Esophagus muscularis mucosa (tissue), 4 donors: ENCODE measurements around the gene NAA20. TPM values are rescaled to one million over a fixed set of nuclear protein-coding genes. Genes with fewer than 3 reads are reported as not detected.

Experiments used
- DNase-seq: peaks from one replicate; pipeline ENCODE4 v3.0.0-alpha.2; 2017; ENCODE audit errors: extremely low spot score
- H3K27ac ChIP-seq, 4 donors: fragments of 200-600 bp; sonication (generic); replicated peaks in 1 of 4; 1 replicate in 3 of 4; 2 replicates in 1 of 4; pipeline ENCODE4 v1.5.1; 2016 to 2019; ENCODE audit warnings: mild to moderate bottlenecking in 1 of 4
- H3K27me3 ChIP-seq, 4 donors: fragments of 200-600 bp; sonication (generic); one replicate each; pipeline versions ENCODE4 v1.5.1 to v1.6.0; 2016 to 2019
- H3K36me3 ChIP-seq, 4 donors: fragments of 200-600 bp; sonication (generic); one replicate each; pipeline ENCODE4 v1.5.1; 2016 to 2019
- H3K4me1 ChIP-seq, 4 donors: fragments of 200-600 bp; sonication (generic); one replicate each; pipeline ENCODE4 v1.5.1; 2016 to 2019
- H3K4me3 ChIP-seq, 4 donors: fragments of 200-600 bp; sonication (generic); 1 replicate in 2 of 4; 2 replicates in 2 of 4; pipeline ENCODE4 v1.5.1; 2016 to 2019; ENCODE audit warnings: mild to moderate bottlenecking in 4 of 4, moderate library complexity in 1 of 4
- H3K9me3 ChIP-seq, 4 donors: fragments of 200-600 bp; sonication (generic); 1 replicate in 3 of 4; 2 replicates in 1 of 4; pipeline ENCODE4 v1.5.1; 2016 to 2019
- EP300 ChIP-seq: sonication (generic); formaldehyde crosslinking; IDR thresholded peaks from one replicate; pipeline ENCODE4 v1.6.1; 2017; ENCODE audit warnings: antibody characterized with exemption
- POLR2A ChIP-seq: fragments of 450-650 bp; IDR thresholded peaks from one replicate; pipeline ENCODE4 v1.6.1; 2017; ENCODE audit warnings: antibody characterized with exemption, moderate library complexity, mild to moderate bottlenecking, low read depth
- POLR2AphosphoS5 ChIP-seq, 2 donors: sonication (generic); formaldehyde crosslinking; IDR thresholded peaks; one replicate each; pipeline ENCODE4 v1.6.1; 2017; ENCODE audit warnings: antibody characterized with exemption in 2 of 2
- WGBS: methylation state at CpG from one replicate; pipeline ENCODE4 v1.1.5; 2018; 5-methylcytosine and 5-hydroxymethylcytosine counted together
- intact Hi-C: fragments of 100-400 bp; cut with DNase I; formaldehyde crosslinking; loops from one replicate; pipeline ENCODE4 v1.15.1; 2023
- total RNA-seq, 4 donors: library from RNA; depleted of rRNA; stranded (reverse); fragments of >200 nt; gene quantifications; one replicate each; pipeline versions ENCODE4 v1.1.0 to v1.2.1, GENCODE V29; 2016
- TF ChIP-seq, protein P1 (sequence below), 3 experiments: fragments of 200-600 bp in 2 of 3; fragments of 450-650 bp in 1 of 3; sonication (generic) in 2 of 3; IDR thresholded peaks; one replicate each; pipeline ENCODE4 v1.5.1; 2017 to 2019; ENCODE audit warnings: antibody characterized with exemption in 3 of 3, mild to moderate bottlenecking in 2 of 3, moderate library complexity in 1 of 3

Gene NAA20
- total RNA-seq, 4 donors from 2014 or later, result 29.5 to 38.5 (median 34.8) TPM

- Histone ChIP-seq H3K27me3 (no peaks in the 10 kb centered on the region), H3K9me3 (no peaks in the 10 kb centered on the region), H3K4me3 (no peak overlapping the region), H3K4me1 (peaks cover 0 to 31% (median 20%) of the 10 kb centered on the region in 4 donors), H3K36me3 (peaks cover 4 to 57% (median 38%) of the 10 kb centered on the region in 4 donors), H3K27ac (no peak overlapping the region)
- intact Hi-C loops, result no loop called here
- DNase-seq, result no peak
- TF ChIP-seq POLR2AphosphoS5 (IDR thresholded peaks at IDR 0.05), result no peak
Observed at GRCh38 chr20:20024942-20025341, 7.8 kb downstream of the NAA20 start.

DNA sequence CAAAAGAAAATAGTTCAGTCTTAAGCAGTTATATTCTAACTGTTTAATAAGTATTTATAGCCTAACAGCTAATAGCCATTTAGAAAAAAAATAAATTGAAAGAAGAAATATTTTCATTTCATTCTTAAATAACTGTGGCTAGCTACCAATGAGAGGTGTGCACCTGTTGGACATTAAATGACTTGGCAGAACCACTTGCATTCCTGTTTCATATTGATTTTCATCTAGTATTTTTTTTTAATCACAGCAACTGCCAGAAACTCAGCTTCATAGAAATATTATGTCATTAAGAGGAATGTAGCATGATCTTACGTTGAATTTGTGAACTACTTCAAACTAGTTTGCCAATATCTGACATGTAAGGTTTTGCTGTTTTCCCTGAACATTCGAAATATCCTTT, 10.1 kb downstream of the NAA20 start:
- H3K27me3 ChIP-seq, result no peaks in the 10 kb centered on the region
- intact Hi-C loops, result no loop called here
- WGBS, result 70% methylated on average over 2 of the region's 2 CpGs
- H3K27ac ChIP-seq, result no peak overlapping the region
- DNase-seq, result no peak
- TF ChIP-seq POLR2A (no peak), POLR2AphosphoS5 (IDR thresholded peaks at IDR 0.05) (no peak), EP300 (no peak)
- TF ChIP-seq, protein P1, sequence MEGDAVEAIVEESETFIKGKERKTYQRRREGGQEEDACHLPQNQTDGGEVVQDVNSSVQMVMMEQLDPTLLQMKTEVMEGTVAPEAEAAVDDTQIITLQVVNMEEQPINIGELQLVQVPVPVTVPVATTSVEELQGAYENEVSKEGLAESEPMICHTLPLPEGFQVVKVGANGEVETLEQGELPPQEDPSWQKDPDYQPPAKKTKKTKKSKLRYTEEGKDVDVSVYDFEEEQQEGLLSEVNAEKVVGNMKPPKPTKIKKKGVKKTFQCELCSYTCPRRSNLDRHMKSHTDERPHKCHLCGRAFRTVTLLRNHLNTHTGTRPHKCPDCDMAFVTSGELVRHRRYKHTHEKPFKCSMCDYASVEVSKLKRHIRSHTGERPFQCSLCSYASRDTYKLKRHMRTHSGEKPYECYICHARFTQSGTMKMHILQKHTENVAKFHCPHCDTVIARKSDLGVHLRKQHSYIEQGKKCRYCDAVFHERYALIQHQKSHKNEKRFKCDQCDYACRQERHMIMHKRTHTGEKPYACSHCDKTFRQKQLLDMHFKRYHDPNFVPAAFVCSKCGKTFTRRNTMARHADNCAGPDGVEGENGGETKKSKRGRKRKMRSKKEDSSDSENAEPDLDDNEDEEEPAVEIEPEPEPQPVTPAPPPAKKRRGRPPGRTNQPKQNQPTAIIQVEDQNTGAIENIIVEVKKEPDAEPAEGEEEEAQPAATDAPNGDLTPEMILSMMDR (IDR thresholded peaks at IDR 0.05), result no peak
- H3K36me3 ChIP-seq, result peaks cover 4 to 79% (median 51%) of the 10 kb centered on the region in 4 donors
- no peak overlapping the region for H3K4me3 ChIP-seq
- H3K9me3 ChIP-seq, result no peaks in the 10 kb centered on the region
- H3K4me1 ChIP-seq, result peaks cover 0 to 8% (median 0%) of the 10 kb centered on the region in 4 donors

GRCh38 chr20:20031790-20032189, 14.6 kb downstream of the NAA20 start:
- no peaks in the 10 kb centered on the region for H3K27me3 ChIP-seq
- no peak overlapping the region for H3K27ac ChIP-seq
- no peaks in the 10 kb centered on the region for H3K4me1 ChIP-seq
- no peak for TF ChIP-seq POLR2A
- TF ChIP-seq POLR2AphosphoS5 (IDR thresholded peaks at IDR 0.05), result no peak
- TF ChIP-seq, protein P1 (IDR thresholded peaks at IDR 0.05), result no peak
- no peak for TF ChIP-seq EP300
- H3K4me3 ChIP-seq, result no peak overlapping the region
- DNase-seq, result no peak
- 84% methylated on average over 5 of the region's 5 CpGs for WGBS
- intact Hi-C loops, result no loop called here
- no peaks in the 10 kb centered on the region for H3K9me3 ChIP-seq
- peaks cover 31 to 98% (median 82%) of the 10 kb centered on the region in 4 donors for H3K36me3 ChIP-seq

GRCh38 chr20:20034486-20034885, 17.3 kb downstream of the NAA20 start:
- peaks cover 0 to 8% (median 6%) of the 10 kb centered on the region in 4 donors for H3K4me1 ChIP-seq
- H3K9me3 ChIP-seq, result no peaks in the 10 kb centered on the region
- 79% methylated on average over 4 of the region's 4 CpGs for WGBS
- H3K27ac ChIP-seq, result no peak overlapping the region
- H3K36me3 ChIP-seq, result peaks cover 54 to 98% (median 87%) of the 10 kb centered on the region in 4 donors
- no peak for DNase-seq
- TF ChIP-seq POLR2A (no peak), EP300 (no peak), POLR2AphosphoS5 (IDR thresholded peaks at IDR 0.05) (no peak)
- TF ChIP-seq, protein P1 (IDR thresholded peaks at IDR 0.05), result no peak
- intact Hi-C loops, result no loop called here
- no peak overlapping the region for H3K4me3 ChIP-seq
- H3K27me3 ChIP-seq, result no peaks in the 10 kb centered on the region

DNA sequence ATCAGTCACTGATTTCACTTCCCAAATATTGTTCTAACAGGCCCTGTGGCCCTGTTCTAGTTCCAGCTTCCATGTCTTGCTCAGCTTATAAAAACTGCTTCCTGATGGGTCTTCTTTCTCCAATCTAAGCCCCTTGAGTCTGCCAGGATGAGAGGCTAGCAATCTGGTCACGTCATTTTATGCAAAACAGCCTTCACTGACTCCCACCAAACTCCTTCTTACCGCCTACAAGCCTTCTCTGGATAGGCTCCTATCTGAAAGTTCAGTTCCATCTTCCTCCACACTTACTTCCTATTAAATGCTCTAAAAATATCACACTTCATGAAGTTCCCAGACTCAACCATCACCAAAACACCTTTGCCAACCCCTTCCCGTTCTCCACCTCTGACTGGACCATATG, 19.6 kb downstream of the NAA20 start:
- intact Hi-C loops, result no loop called here
- DNase-seq, result no peak
- WGBS, result 91% methylated on average over 3 of the region's 3 CpGs
- no peak overlapping the region for H3K4me3 ChIP-seq
- TF ChIP-seq, protein P1 (IDR thresholded peaks at IDR 0.05), result no peak
- TF ChIP-seq POLR2AphosphoS5 (IDR thresholded peaks at IDR 0.05) (no peak), EP300 (no peak), POLR2A (no peak)
- peaks cover 0 to 8% (median 6%) of the 10 kb centered on the region in 4 donors for H3K4me1 ChIP-seq
- H3K27ac ChIP-seq, result no peak overlapping the region
- no peaks in the 10 kb centered on the region for H3K9me3 ChIP-seq
- H3K36me3 ChIP-seq, result peaks cover 77 to 100% (median 99%) of the 10 kb centered on the region in 4 donors
- no peaks in the 10 kb centered on the region for H3K27me3 ChIP-seq
